Ishikawa (cell line): Measurements from ENCODE around the gene TNRC6C.

Source experiments
- CEBPB ChIP-seq: IDR thresholded peaks from 2 replicates; pipeline ENCODE4 v1.6.1; 2012
- CREB1 ChIP-seq: IDR thresholded peaks from 2 replicates; pipeline ENCODE4 v1.6.1; 2012; ENCODE audit warnings: low read depth
- EGR1 ChIP-seq: IDR thresholded peaks from 2 replicates; pipeline ENCODE4 v1.6.1; 2012
- EP300 ChIP-seq: IDR thresholded peaks from 2 replicates; pipeline ENCODE4 v1.6.1; 2012; ENCODE audit warnings: borderline replicate concordance
- FOXM1 ChIP-seq: IDR thresholded peaks from 2 replicates; pipeline ENCODE4 v1.6.1; 2012; ENCODE audit warnings: low read depth, borderline replicate concordance
- MAX ChIP-seq: IDR thresholded peaks from 2 replicates; pipeline ENCODE4 v1.6.1; 2012
- NFIC ChIP-seq: IDR thresholded peaks from 2 replicates; pipeline ENCODE4 v1.6.1; 2012
- RAD21 ChIP-seq: IDR thresholded peaks from 2 replicates; pipeline ENCODE4 v1.6.1; 2012; ENCODE audit warnings: low read depth
- REST ChIP-seq: IDR thresholded peaks from 2 replicates; pipeline ENCODE4 v1.6.1; 2012; ENCODE audit warnings: low read depth, mild to moderate bottlenecking
- TAF1 ChIP-seq: IDR thresholded peaks from 2 replicates; pipeline ENCODE4 v1.6.1; 2012; ENCODE audit warnings: low read depth, mild to moderate bottlenecking
- TCF12 ChIP-seq: IDR thresholded peaks from 2 replicates; pipeline ENCODE4 v1.6.1; 2012; ENCODE audit warnings: low read depth
- TEAD4 ChIP-seq: IDR thresholded peaks from 2 replicates; pipeline ENCODE4 v1.6.1; 2012
- USF1 ChIP-seq: IDR thresholded peaks from 2 replicates; pipeline ENCODE4 v1.6.1; 2012
- YY1 ChIP-seq: IDR thresholded peaks from 2 replicates; pipeline ENCODE4 v1.6.1; 2012; ENCODE audit warnings: low read depth
- ZBTB7A ChIP-seq: IDR thresholded peaks from 2 replicates; pipeline ENCODE4 v1.6.1; 2012; ENCODE audit warnings: low read depth

TNRC6C gene

GRCh38 chr17:78006338-78006737 lies 47.8 kb downstream of the TNRC6C start:
- TF ChIP-seq FOXM1 (no peak), RAD21 (no peak), EP300 (no peak), TCF12 (no peak), CREB1 (no peak)

- TF ChIP-seq REST (no peak), MAX (no peak), NFIC (no peak), CEBPB (no peak), TCF12 (no peak), EGR1 (no peak), USF1 (no peak), TEAD4 (no peak), CREB1 (no peak), YY1 (no peak), FOXM1 (no peak), EP300 (no peak), TAF1 (no peak), RAD21 (no peak), ZBTB7A (no peak)
These were observed 49.1 kb downstream of the TNRC6C start for GRCh38 chr17:78007647-78008046.

GRCh38 chr17:78010759-78011158 lies 52.3 kb downstream of the TNRC6C start:
- no peak for TF ChIP-seq EGR1
- no peak for TF ChIP-seq REST
- no peak for TF ChIP-seq TCF12
- no peak for TF ChIP-seq NFIC
- no peak for TF ChIP-seq USF1
- TF ChIP-seq TAF1: no peak
- no peak for TF ChIP-seq EP300
- TF ChIP-seq CREB1: no peak
- TF ChIP-seq ZBTB7A: no peak
- no peak for TF ChIP-seq CEBPB
- TF ChIP-seq MAX: no peak
- no peak for TF ChIP-seq FOXM1
- no peak for TF ChIP-seq RAD21
- TF ChIP-seq YY1: no peak
- TF ChIP-seq TEAD4: no peak

- TF ChIP-seq NFIC (no peak), USF1 (no peak), FOXM1 (no peak), YY1 (no peak), CEBPB (no peak), RAD21 (no peak), ZBTB7A (no peak), TCF12 (no peak), EP300 (no peak), TEAD4 (no peak), TAF1 (no peak), REST (no peak), EGR1 (no peak), MAX (no peak), CREB1 (no peak)
These were observed 53.9 kb downstream of the TNRC6C start for GRCh38 chr17:78012428-78012827.
